DMS153 (cell line): ENCODE measurements around the gene MAP6.

Experiments used
- DNase-seq: peaks from one replicate; lab custom pipeline; 2025; lab: John Stamatoyannopoulos, UW

Gene MAP6

DNA sequence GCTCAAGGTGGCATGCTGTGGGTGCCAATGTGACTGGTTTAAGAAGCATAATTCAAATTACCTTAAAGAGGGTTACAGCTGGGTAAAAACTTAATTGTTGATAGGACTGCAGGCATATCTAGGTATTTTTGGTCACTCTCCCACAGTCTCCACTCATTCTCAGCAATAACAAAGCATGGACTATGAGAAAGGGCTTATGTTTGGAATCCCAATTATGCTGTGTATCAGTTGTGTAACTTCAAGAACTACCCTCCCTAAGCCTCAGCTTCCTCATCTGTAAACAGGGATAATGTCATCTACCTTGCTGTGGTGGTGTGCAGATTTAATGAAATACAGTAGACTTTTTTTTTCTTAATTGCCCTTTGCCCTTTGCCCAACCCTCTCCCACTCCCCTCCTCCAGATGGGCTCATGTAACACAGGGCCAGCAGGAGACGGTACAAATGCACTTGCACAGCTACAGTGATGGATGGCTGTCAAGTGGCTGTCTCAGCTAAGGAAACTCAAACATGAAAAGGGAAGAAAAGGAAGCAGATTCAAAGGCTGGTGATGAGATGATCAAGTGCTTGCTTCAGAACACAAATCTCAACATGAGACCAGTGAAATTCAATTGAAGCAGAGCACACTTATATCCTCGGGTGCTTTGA lies 37.6 kb downstream of the MAP6 start:
- DNase-seq, result no peak

GRCh38 chr11:75627906-75628668 lies 40.8 kb downstream of the MAP6 start:
- no peak for DNase-seq

- DNase-seq, result no peak
Measured at GRCh38 chr11:75626889-75627529, 41.8 kb downstream of the MAP6 start.

GRCh38 chr11:75625991-75626888 lies 42.6 kb downstream of the MAP6 start:
- no peak for DNase-seq

- DNase-seq, result peak; percentile 86
Measured at GRCh38 chr11:75625021-75625420, 43.8 kb downstream of the MAP6 start.

DNA sequence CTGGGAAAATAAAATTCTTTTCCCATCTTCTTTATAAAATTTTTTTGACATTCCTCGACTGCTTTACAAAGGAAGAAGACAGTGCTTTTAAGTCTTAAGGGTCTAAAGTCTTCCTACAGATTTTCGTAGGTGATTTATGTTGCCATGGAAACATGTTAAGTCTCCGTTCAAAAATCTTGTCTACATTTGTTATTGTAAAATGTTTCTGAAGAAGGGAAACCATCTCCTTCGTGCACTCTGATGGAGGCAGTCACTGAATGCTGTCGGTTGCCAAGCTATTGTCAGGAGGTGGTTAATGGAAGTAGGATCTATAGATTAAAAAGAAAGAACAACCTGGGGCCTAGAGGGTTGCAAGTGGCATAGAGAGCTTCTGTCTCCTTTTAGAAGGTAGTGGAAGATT lies 52.6 kb downstream of the MAP6 start:
- no peak for DNase-seq

GRCh38 chr11:75615751-75616150 lies 53.1 kb downstream of the MAP6 start:
- no peak for DNase-seq

- DNase-seq, result no peak
Measured at GRCh38 chr11:75611823-75612222, 57.0 kb downstream of the MAP6 start.

- no peak for DNase-seq
Measured at GRCh38 chr11:75606099-75606498, 62.7 kb downstream of the MAP6 start.

- no peak for DNase-seq
Measured at GRCh38 chr11:75603791-75604736, 64.8 kb downstream of the MAP6 start.

DNA sequence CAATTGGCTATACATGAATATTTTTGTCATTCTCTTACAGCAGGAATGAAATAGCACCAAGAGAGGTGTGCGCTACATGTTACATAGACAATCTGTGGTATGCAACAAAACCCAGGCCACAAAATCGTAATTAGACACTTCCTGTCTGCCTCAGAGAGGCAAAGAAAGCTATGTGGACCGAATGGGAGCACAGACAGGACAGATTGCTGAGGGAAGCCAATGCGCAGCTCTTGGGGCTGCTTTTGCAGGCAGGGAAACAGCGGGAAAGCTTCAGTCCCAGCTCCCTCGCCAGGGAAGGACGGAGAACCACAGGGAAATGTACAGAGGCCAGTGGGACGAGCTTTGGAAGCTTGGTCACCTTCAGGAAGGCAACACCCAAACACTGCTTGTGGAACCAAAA lies 65.9 kb downstream of the MAP6 start:
- peak; percentile 3 for DNase-seq

- DNase-seq, result no peak
Measured at GRCh38 chr11:75601494-75601893, 67.3 kb downstream of the MAP6 start.

GRCh38 chr11:75600356-75600755 lies 68.5 kb downstream of the MAP6 start:
- no peak for DNase-seq

DNA sequence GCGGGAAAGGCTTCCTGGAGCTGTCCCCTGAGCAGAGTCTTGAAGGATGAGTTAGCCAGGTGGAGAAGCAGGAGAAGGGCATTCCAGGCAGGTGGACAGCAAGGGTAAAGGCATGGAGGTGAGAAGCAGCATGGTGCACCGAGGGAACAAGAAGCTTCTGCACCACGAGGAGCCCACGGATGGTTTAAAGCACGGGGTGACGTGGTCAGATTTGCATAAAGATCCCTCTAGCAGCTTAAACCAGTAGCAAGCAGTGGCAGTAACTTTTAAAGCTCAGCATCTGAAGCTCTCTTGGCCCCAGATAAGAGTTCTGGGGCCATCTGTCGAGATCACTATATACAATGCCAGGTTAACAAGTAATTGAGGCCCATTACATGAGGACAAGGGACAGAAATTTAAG lies 69.9 kb downstream of the MAP6 start:
- DNase-seq, result no peak

- DNase-seq, result no peak
Measured at GRCh38 chr11:75598264-75598663, 70.6 kb downstream of the MAP6 start.

DNA sequence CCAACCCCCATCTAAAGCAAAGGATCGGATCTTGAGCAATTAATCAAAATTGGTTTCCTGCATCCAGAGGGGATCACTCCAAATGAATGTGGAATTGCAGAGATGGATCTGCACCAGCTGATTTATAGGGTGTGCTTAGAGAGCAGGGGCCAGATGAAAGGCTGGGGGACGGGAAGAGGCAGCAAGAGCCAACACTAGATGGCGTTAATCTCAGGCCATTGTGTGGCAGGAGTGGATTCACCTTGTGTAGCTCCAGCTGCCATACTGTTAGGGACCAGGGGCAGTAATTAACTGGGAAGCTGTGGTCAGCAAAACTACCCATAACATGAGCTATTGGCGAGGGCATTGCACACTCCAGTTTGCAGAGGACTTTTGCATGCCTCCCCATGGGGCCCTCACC lies 71.2 kb downstream of the MAP6 start:
- peak; percentile 63 for DNase-seq

- DNase-seq, result no peak
Measured at GRCh38 chr11:75596914-75597313, 71.9 kb downstream of the MAP6 start.

- DNase-seq, result no peak
Measured at GRCh38 chr11:75595429-75595828, 73.4 kb downstream of the MAP6 start.

GRCh38 chr11:75594211-75594610 lies 74.6 kb downstream of the MAP6 start:
- no peak for DNase-seq

- DNase-seq, result peak; percentile 25
Measured at GRCh38 chr11:75593286-75593915, 75.4 kb downstream of the MAP6 start.

DNA sequence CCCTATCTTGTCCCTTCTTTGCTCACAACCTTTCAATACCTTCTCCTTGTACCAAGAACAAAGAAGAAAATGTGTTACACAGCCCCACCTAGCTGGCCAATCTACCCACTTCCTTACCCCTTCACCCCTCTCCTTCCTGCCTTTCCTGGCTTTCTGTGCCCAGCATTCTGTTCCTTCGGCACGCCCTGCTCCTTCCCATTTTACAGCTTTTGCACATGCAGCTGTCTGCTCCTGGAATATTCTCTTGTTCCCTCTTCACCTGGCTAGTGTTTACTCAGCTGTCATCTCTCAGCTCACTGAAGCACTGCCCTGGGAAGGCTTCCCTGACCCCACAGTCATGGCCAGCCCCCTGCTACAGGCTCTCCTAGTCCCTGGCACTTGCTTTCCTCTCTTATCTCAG lies 76.1 kb downstream of the MAP6 start:
- DNase-seq, result peak; percentile 81
